PFSK-1 (cell line): ENCODE results near the gene CBR3.

Source experiments
- FOXP2 ChIP-seq: optimal IDR thresholded peaks from 2 replicates; pipeline ENCODE3; 2011; ENCODE audit warnings: borderline replicate concordance, control low read depth, inconsistent platforms; ENCODE audit not compliant: insufficient read depth; ENCODE audit errors: extremely low read length, extremely low read depth
- POLR2AphosphoS5 ChIP-seq: IDR thresholded peaks from 2 replicates; pipeline ENCODE4 v1.6.1; 2012; ENCODE audit warnings: low read depth, mild to moderate bottlenecking, control low read depth, low read length, moderate library complexity
- SIN3A ChIP-seq: IDR thresholded peaks from 2 replicates; pipeline ENCODE4 v1.6.1; 2012; ENCODE audit warnings: mild to moderate bottlenecking, low read length, moderate library complexity, borderline replicate concordance; ENCODE audit not compliant: insufficient read depth
- TAF1 ChIP-seq: IDR thresholded peaks from 2 replicates; pipeline ENCODE4 v1.6.1; 2012; ENCODE audit warnings: low read length, control low read depth, borderline replicate concordance; ENCODE audit not compliant: insufficient read depth
- TF ChIP-seq, protein P1 (sequence below), 2 experiments: IDR thresholded peaks; 2 replicates each; pipeline versions ENCODE4 v1.6.1 to v1.8.0; 2011 to 2012; ENCODE audit warnings: low read depth in 2 of 2, low read length in 2 of 2, control low read depth in 1 of 2, inconsistent platforms in 1 of 2, mild to moderate bottlenecking in 1 of 2, moderate library complexity in 1 of 2; ENCODE audit not compliant: insufficient read depth in 1 of 2

GRCh38 chr21:36170823-36171222 is 35.9 kb downstream of the CBR3 start:
- TF ChIP-seq POLR2AphosphoS5, result no peak
- no peak for TF ChIP-seq TAF1
- no peak for TF ChIP-seq SIN3A
- TF ChIP-seq, protein P1, sequence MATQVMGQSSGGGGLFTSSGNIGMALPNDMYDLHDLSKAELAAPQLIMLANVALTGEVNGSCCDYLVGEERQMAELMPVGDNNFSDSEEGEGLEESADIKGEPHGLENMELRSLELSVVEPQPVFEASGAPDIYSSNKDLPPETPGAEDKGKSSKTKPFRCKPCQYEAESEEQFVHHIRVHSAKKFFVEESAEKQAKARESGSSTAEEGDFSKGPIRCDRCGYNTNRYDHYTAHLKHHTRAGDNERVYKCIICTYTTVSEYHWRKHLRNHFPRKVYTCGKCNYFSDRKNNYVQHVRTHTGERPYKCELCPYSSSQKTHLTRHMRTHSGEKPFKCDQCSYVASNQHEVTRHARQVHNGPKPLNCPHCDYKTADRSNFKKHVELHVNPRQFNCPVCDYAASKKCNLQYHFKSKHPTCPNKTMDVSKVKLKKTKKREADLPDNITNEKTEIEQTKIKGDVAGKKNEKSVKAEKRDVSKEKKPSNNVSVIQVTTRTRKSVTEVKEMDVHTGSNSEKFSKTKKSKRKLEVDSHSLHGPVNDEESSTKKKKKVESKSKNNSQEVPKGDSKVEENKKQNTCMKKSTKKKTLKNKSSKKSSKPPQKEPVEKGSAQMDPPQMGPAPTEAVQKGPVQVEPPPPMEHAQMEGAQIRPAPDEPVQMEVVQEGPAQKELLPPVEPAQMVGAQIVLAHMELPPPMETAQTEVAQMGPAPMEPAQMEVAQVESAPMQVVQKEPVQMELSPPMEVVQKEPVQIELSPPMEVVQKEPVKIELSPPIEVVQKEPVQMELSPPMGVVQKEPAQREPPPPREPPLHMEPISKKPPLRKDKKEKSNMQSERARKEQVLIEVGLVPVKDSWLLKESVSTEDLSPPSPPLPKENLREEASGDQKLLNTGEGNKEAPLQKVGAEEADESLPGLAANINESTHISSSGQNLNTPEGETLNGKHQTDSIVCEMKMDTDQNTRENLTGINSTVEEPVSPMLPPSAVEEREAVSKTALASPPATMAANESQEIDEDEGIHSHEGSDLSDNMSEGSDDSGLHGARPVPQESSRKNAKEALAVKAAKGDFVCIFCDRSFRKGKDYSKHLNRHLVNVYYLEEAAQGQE (IDR thresholded peaks at IDR 0.05; ENCODE audit: insufficient read depth in 1 of 2, low read depth in 2 of 2, low read length in 2 of 2), result no peak
- no peak for TF ChIP-seq FOXP2
